MCF 10A (cell line): ENCODE results near the gene MRPL27. TPM values are rescaled to one million over a fixed set of nuclear protein-coding genes. Genes with fewer than 3 reads are reported as not detected.

Source experiments
- BruUV-seq: library from RNA; stranded (reverse); fragments of 400-500 nt; replicated peaks from 2 replicates; lab custom pipeline; 2021; lab: Mats Ljungman, UMichigan
- CTCF ChIA-PET: fragments of 300-600 bp; sonication (Branson Sonifier 250); formaldehyde crosslinking; extraction: SDS; loops from one replicate; lab custom pipeline; 2021; ENCODE audit warnings: antibody characterized with exemption, inconsistent platforms; lab: Yijun Ruan, JAX
- POLR2A ChIA-PET: fragments of 300-600, 350-650 bp; sonication (Branson Sonifier 250); formaldehyde crosslinking; extraction: SDS; loops from one replicate; lab custom pipeline; 2020; ENCODE audit warnings: antibody characterized with exemption, inconsistent platforms; lab: Yijun Ruan, JAX
- DNase-seq: peaks from one replicate; pipeline ENCODE4 v3.0.0-alpha.2; 2018; ENCODE audit not compliant: unreplicated experiment
- H3K27ac Mint-ChIP-seq: one replicate; pipeline ENCODE4 v1.8.0; 2022; ENCODE audit warnings: mild to moderate bottlenecking, low read depth, mixed read lengths; ENCODE audit not compliant: unreplicated experiment
- H3K27me3 Mint-ChIP-seq: one replicate; pipeline ENCODE4 v1.8.0; 2022; ENCODE audit warnings: mixed read lengths; ENCODE audit not compliant: insufficient read depth, unreplicated experiment
- H3K36me3 Mint-ChIP-seq: one replicate; pipeline ENCODE4 v1.8.0; 2022; ENCODE audit warnings: mild to moderate bottlenecking, moderate library complexity, mixed read lengths; ENCODE audit not compliant: insufficient read depth, unreplicated experiment
- H3K4me1 Mint-ChIP-seq: one replicate; pipeline ENCODE4 v1.8.0; 2022; ENCODE audit warnings: mixed read lengths; ENCODE audit not compliant: insufficient read depth, unreplicated experiment
- H3K4me3 Mint-ChIP-seq: one replicate; pipeline ENCODE4 v1.8.0; 2022; ENCODE audit warnings: mild to moderate bottlenecking, moderate library complexity, mixed read lengths; ENCODE audit not compliant: unreplicated experiment
- H3K9me3 Mint-ChIP-seq: one replicate; pipeline ENCODE4 v1.8.0; 2022; ENCODE audit warnings: mixed read lengths; ENCODE audit not compliant: unreplicated experiment
- CTCF ChIP-seq: fragments of 200-600 bp; IDR thresholded peaks from one replicate; pipeline ENCODE4 v1.8.0; 2022; ENCODE audit warnings: antibody characterized with exemption, mild to moderate bottlenecking; ENCODE audit not compliant: unreplicated experiment
- intact Hi-C: fragments of 100-400 bp; cut with micrococcal nuclease; formaldehyde crosslinking; loops from 2 replicates; pipeline ENCODE4 v1.14.1; 2022
- total RNA-seq: library from RNA; stranded (reverse); gene quantifications from 2 replicates; pipeline ENCODE4 v1.2.3, GENCODE V29; 2022

MRPL27 gene
- total RNA-seq, 1 experiment from 2014 or later: 71.5 TPM

GRCh38 chr17:50364715-50365114, 8.3 kb downstream of the MRPL27 start:
- DNase-seq: no peak
- intact Hi-C loops: no loop called here
- Mint-ChIP-seq H3K27ac (peak overlapping the region; percentile 64), H3K9me3 (no peaks in the 10 kb centered on the region), H3K4me1 (peaks cover 7% of the 10 kb centered on the region), H3K27me3 (no peaks in the 10 kb centered on the region), H3K36me3 (peaks cover 35% of the 10 kb centered on the region), H3K4me3 (no peak overlapping the region)
- no TSS peak for BruUV-seq
- TF ChIP-seq CTCF: no peak
- ChIA-PET POLR2A (interaction anchor here (0.6 to 3.4 kb wide), 3 partner anchors 83 to 227 kb away, joined by 3 to 19 read pairs (median 3); no protein-coding TSS in a partner anchor), CTCF (interaction anchor here (0.7 to 1.5 kb wide), 3 partner anchors 17 to 136 kb away, joined by 3 to 11 read pairs (median 5); partner anchors contain the start of gene LRRC59)

- intact Hi-C loops: no loop called here
- TF ChIP-seq CTCF: no peak
- POLR2A ChIA-PET: interaction anchor here (3.4 to 3.5 kb wide), 2 partner anchors 8 to 115 kb away, joined by 19 to 30 read pairs; partner anchors contain the start of genes EME1 and MRPL27
- Mint-ChIP-seq H3K9me3 (no peaks in the 10 kb centered on the region), H3K36me3 (peaks cover 34% of the 10 kb centered on the region), H3K27me3 (no peaks in the 10 kb centered on the region), H3K27ac (no peak overlapping the region), H3K4me3 (no peak overlapping the region), H3K4me1 (peaks cover 7% of the 10 kb centered on the region)
- DNase-seq: no peak
- CTCF ChIA-PET: interaction anchor here (3.6 to 5.2 kb wide), 2 partner anchors 33 to 115 kb away, joined by 38 to 46 read pairs; partner anchors contain the start of genes LRRC59 and RSAD1
- BruUV-seq: no TSS peak
These were observed 8.9 kb downstream of the MRPL27 start for GRCh38 chr17:50364061-50364458.

- no peaks in the 10 kb centered on the region for H3K9me3 Mint-ChIP-seq
- no peak overlapping the region for H3K4me3 Mint-ChIP-seq
- POLR2A ChIA-PET: interaction anchor here (0.6 to 3.7 kb wide), 6 partner anchors 8 to 116 kb away, joined by 3 to 30 read pairs (median 13); partner anchors contain the start of genes EME1, LRRC59 and MRPL27
- no peak for DNase-seq
- H3K36me3 Mint-ChIP-seq: peaks cover 31% of the 10 kb centered on the region
- no peaks in the 10 kb centered on the region for H3K27me3 Mint-ChIP-seq
- no peak for TF ChIP-seq CTCF
- peaks cover 7% of the 10 kb centered on the region for H3K4me1 Mint-ChIP-seq
- H3K27ac Mint-ChIP-seq: no peak overlapping the region
- BruUV-seq: no TSS peak
- intact Hi-C loops: no loop called here
- CTCF ChIA-PET: interaction anchor here (0.6 to 5.2 kb wide), 14 partner anchors 8 to 272 kb away, joined by 3 to 46 read pairs (median 8); partner anchors contain the start of genes ACSF2, LRRC59, RSAD1 and XYLT2
These were observed 9.5 kb downstream of the MRPL27 start for GRCh38 chr17:50363217-50364060.

GRCh38 chr17:50362661-50363060, 10.3 kb downstream of the MRPL27 start:
- ChIA-PET CTCF (interaction anchor here (0.5 to 5.2 kb wide), 35 partner anchors 8 to 785 kb away, joined by 3 to 46 read pairs (median 4); partner anchors contain the start of genes ACSF2, LRRC59, RSAD1 and XYLT2), POLR2A (interaction anchor here (0.8 to 3.7 kb wide), 9 partner anchors 9 to 117 kb away, joined by 3 to 30 read pairs (median 7); partner anchors contain the start of genes EME1, LRRC59 and MRPL27)
- Mint-ChIP-seq H3K27me3 (no peaks in the 10 kb centered on the region), H3K4me1 (peaks cover 7% of the 10 kb centered on the region), H3K36me3 (peaks cover 31% of the 10 kb centered on the region), H3K4me3 (no peak overlapping the region), H3K27ac (no peak overlapping the region), H3K9me3 (no peaks in the 10 kb centered on the region)
- intact Hi-C loops: no loop called here
- no peak for TF ChIP-seq CTCF
- BruUV-seq: no TSS peak
- DNase-seq: no peak
